HCT116 (cell line): ENCODE results near the gene PNMA8C.

Source experiments
- CBX3 ChIP-seq: IDR thresholded peaks from 2 replicates; pipeline ENCODE4 v1.6.1; 2012; ENCODE audit warnings: low read depth
- EGR1 ChIP-seq: IDR thresholded peaks from 2 replicates; pipeline ENCODE4 v1.6.1; 2012; ENCODE audit warnings: low read depth
- EZH2 ChIP-seq: fragments of 200-600 bp; sonication (generic); IDR thresholded peaks from 2 replicates; pipeline ENCODE4 v1.6.1; 2017; ENCODE audit warnings: antibody characterized with exemption, mixed run types
- POLR2A ChIP-seq: IDR thresholded peaks from 2 replicates; pipeline ENCODE4 v1.7.0; 2011; ENCODE audit warnings: borderline replicate concordance; ENCODE audit not compliant: insufficient read depth, insufficient read length; ENCODE audit errors: extremely low read depth
- POLR2AphosphoS5 ChIP-seq: IDR thresholded peaks from 2 replicates; pipeline ENCODE4 v1.6.1; 2011; ENCODE audit warnings: mild to moderate bottlenecking, low read depth, low read length, moderate library complexity
- YY1 ChIP-seq: IDR thresholded peaks from 2 replicates; pipeline ENCODE4 v1.6.1; 2011; ENCODE audit warnings: low read length, low read depth, moderate library complexity, mild to moderate bottlenecking; ENCODE audit not compliant: insufficient replicate concordance; ENCODE audit errors: extremely low read depth
- ZNF274 ChIP-seq: fragments of 200-500 bp; sonication (Bioruptor generic); IDR thresholded peaks from 2 replicates; pipeline ENCODE4 v1.6.1; 2014; ENCODE audit warnings: mild to moderate bottlenecking, low read depth, low read length, inconsistent platforms
- TF ChIP-seq, protein P1 (sequence below), 3 experiments: fragments of 200-600 bp in 1 of 3; sonication (generic) in 1 of 3; IDR thresholded peaks in 2 of 3; conservative IDR thresholded peaks in 1 of 3; 2 replicates each; pipeline ENCODE4 v1.5.1; 2012 to 2017; ENCODE audit warnings: low read depth in 2 of 3, low read length in 2 of 3, antibody characterized with exemption in 1 of 3, borderline replicate concordance in 1 of 3, control low read depth in 1 of 3, mild to moderate bottlenecking in 1 of 3, mixed read lengths in 1 of 3, mixed run types in 1 of 3, moderate library complexity in 1 of 3; ENCODE audit not compliant: insufficient read depth in 1 of 3
- TF ChIP-seq, protein P2 (sequence below): IDR thresholded peaks from 2 replicates; pipeline ENCODE4 v1.6.1; 2012
- TF ChIP-seq, protein P3 (sequence below): IDR thresholded peaks from 2 replicates; pipeline ENCODE4 v1.6.1; 2012

DNA sequence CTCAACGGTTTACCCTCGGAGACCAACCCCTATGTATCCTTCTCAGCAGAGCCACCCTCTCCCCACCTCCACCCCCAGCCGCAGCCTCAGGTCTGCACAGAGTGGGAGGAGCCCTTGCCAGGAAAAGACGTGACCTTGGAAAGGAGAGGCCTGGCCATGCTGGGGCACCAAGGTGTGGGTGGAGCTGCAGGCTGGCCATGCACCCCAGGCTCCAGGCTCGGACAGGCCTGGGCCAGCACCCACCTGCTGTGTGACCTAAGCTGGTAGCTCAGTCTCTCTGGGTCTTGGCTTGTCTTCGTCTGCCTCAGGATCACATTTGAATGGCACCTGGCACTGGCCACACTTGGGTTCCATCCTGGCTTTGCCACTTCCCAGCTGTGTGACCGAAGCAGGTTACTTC lies 44.9 kb downstream of the PNMA8C start:
- TF ChIP-seq, protein P1, sequence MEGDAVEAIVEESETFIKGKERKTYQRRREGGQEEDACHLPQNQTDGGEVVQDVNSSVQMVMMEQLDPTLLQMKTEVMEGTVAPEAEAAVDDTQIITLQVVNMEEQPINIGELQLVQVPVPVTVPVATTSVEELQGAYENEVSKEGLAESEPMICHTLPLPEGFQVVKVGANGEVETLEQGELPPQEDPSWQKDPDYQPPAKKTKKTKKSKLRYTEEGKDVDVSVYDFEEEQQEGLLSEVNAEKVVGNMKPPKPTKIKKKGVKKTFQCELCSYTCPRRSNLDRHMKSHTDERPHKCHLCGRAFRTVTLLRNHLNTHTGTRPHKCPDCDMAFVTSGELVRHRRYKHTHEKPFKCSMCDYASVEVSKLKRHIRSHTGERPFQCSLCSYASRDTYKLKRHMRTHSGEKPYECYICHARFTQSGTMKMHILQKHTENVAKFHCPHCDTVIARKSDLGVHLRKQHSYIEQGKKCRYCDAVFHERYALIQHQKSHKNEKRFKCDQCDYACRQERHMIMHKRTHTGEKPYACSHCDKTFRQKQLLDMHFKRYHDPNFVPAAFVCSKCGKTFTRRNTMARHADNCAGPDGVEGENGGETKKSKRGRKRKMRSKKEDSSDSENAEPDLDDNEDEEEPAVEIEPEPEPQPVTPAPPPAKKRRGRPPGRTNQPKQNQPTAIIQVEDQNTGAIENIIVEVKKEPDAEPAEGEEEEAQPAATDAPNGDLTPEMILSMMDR (IDR thresholded peaks at IDR 0.05 in 2 of 3, conservative IDR thresholded peaks at IDR 0.05 in 1 of 3; ENCODE audit: borderline replicate concordance in 1 of 3, insufficient read depth in 1 of 3, low read depth in 2 of 3, low read length in 2 of 3) = no peak
- TF ChIP-seq, protein P2, sequence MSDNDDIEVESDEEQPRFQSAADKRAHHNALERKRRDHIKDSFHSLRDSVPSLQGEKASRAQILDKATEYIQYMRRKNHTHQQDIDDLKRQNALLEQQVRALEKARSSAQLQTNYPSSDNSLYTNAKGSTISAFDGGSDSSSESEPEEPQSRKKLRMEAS = no peak
- TF ChIP-seq POLR2AphosphoS5 (no peak), ZNF274 (no peak), CBX3 (no peak), POLR2A (no peak), YY1 (no peak), EZH2 (no peak), EGR1 (no peak)
- TF ChIP-seq, protein P3, sequence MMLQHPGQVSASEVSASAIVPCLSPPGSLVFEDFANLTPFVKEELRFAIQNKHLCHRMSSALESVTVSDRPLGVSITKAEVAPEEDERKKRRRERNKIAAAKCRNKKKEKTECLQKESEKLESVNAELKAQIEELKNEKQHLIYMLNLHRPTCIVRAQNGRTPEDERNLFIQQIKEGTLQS = no peak
